ENCODE results near the gene PDE9A. TPM values are rescaled to one million over a fixed set of nuclear protein-coding genes. Genes with fewer than 3 reads are reported as not detected.

Gene PDE9A
- total and polyA plus RNA-seq, 2 experiments from 2014 or later: 26.5 to 31.1 TPM

DNA sequence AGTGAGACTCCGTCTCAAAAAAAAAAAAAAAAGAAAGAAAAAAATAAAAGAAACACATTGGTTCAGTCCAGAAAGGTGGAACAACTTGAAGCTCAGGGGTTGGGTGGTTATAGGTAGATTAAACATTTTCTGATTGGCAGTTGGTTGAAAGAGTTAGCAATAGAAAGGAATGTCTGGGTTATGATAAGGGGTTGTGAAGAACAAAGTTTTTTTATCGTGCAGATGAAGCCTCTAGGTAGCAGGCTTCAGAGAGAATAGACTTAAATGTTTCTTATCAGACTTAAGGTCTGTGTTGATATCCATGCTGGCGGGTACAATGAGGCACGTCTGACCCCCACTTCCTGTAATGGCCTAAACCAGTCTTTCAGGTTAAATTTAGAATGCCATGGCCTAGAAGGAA lies 45.0 kb upstream of the PDE9A start:
- peaks cover 40% of the 10 kb centered on the region; the same call in 2 of the 3 replicates for H3K9me3 Mint-ChIP-seq
- TF ChIP-seq EZH2 (IDR thresholded peaks at IDR 0.05; ENCODE audit: low read depth, unreplicated experiment): no peak
- no peak for TF ChIP-seq ZNF331 (CRISPR knock-in tag; IDR thresholded peaks at IDR 0.05; ENCODE audit: low read depth)
- TF ChIP-seq JUNB (IDR thresholded peaks at IDR 0.05; ENCODE audit: unreplicated experiment): no peak
- no peak for TF ChIP-seq ZNF114 (CRISPR knock-in tag; IDR thresholded peaks at IDR 0.05)
- TF ChIP-seq STAT1 (IDR thresholded peaks at IDR 0.05; ENCODE audit: unreplicated experiment): no peak
- TF ChIP-seq, protein P1, sequence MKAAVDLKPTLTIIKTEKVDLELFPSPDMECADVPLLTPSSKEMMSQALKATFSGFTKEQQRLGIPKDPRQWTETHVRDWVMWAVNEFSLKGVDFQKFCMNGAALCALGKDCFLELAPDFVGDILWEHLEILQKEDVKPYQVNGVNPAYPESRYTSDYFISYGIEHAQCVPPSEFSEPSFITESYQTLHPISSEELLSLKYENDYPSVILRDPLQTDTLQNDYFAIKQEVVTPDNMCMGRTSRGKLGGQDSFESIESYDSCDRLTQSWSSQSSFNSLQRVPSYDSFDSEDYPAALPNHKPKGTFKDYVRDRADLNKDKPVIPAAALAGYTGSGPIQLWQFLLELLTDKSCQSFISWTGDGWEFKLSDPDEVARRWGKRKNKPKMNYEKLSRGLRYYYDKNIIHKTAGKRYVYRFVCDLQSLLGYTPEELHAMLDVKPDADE (IDR thresholded peaks at IDR 0.05): no peak
- TF ChIP-seq ZNF462 (CRISPR knock-in tag; IDR thresholded peaks at IDR 0.05): no peak
- no peak for TF ChIP-seq NANOG (IDR thresholded peaks at IDR 0.05; ENCODE audit: borderline replicate concordance)
- no peak for TF ChIP-seq CREB1 (CRISPR knock-in tag; IDR thresholded peaks at IDR 0.05; ENCODE audit: low read depth)
- TF ChIP-seq, protein P2, sequence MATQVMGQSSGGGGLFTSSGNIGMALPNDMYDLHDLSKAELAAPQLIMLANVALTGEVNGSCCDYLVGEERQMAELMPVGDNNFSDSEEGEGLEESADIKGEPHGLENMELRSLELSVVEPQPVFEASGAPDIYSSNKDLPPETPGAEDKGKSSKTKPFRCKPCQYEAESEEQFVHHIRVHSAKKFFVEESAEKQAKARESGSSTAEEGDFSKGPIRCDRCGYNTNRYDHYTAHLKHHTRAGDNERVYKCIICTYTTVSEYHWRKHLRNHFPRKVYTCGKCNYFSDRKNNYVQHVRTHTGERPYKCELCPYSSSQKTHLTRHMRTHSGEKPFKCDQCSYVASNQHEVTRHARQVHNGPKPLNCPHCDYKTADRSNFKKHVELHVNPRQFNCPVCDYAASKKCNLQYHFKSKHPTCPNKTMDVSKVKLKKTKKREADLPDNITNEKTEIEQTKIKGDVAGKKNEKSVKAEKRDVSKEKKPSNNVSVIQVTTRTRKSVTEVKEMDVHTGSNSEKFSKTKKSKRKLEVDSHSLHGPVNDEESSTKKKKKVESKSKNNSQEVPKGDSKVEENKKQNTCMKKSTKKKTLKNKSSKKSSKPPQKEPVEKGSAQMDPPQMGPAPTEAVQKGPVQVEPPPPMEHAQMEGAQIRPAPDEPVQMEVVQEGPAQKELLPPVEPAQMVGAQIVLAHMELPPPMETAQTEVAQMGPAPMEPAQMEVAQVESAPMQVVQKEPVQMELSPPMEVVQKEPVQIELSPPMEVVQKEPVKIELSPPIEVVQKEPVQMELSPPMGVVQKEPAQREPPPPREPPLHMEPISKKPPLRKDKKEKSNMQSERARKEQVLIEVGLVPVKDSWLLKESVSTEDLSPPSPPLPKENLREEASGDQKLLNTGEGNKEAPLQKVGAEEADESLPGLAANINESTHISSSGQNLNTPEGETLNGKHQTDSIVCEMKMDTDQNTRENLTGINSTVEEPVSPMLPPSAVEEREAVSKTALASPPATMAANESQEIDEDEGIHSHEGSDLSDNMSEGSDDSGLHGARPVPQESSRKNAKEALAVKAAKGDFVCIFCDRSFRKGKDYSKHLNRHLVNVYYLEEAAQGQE (IDR thresholded peaks at IDR 0.05; ENCODE audit: unreplicated experiment): no peak
- no peak for TF ChIP-seq EZH2phosphoT487 (IDR thresholded peaks at IDR 0.05; ENCODE audit: unreplicated experiment)
- H3K4me1 Mint-ChIP-seq: no peaks in the 10 kb centered on the region

More for the DNA sequence above, 45.0 kb upstream of the PDE9A start:
- Mint-ChIP-seq H3K4me3 (no peak overlapping the region), H3K27me3 (ENCODE audit: insufficient read depth, low read depth, poor library complexity) (peaks cover 3% of the 10 kb centered on the region), H3K36me3 (ENCODE audit: low read depth) (peaks cover 2% of the 10 kb centered on the region; the same call in 1 of the 3 replicates), H3K27ac (no peak overlapping the region)
- Histone ChIP-seq H3K4me3 (no peak overlapping the region), H2AFZ (no peak overlapping the region), H3K27ac (ENCODE audit: low read depth) (no peak overlapping the region), H3K4me1 (ENCODE audit: insufficient read depth) (no peaks in the 10 kb centered on the region), H3K9me2 (ENCODE audit: insufficient read depth) (peaks cover 10% of the 10 kb centered on the region; the same call in 1 of the 2 replicates), H4K20me1 (replicated peaks; ENCODE audit: insufficient read depth) (no peaks in the 10 kb centered on the region), H3K79me2 (replicated peaks; ENCODE audit: insufficient read depth) (no peaks in the 10 kb centered on the region), H3K4me2 (no peak overlapping the region), H3K36me3 (ENCODE audit: insufficient read depth) (no peaks in the 10 kb centered on the region), H3F3A (replicated peaks; ENCODE audit: low read depth) (no peaks in the 10 kb centered on the region), H3K27me3 (ENCODE audit: insufficient read depth) (no peaks in the 10 kb centered on the region)
- ATAC-seq: no peak
- DNase-seq (ENCODE audit: low spot score): no peak
